NOMO-1 treated with dmso at 0.1 percent for 144 hours (cell line): ENCODE measurements around the gene SLC8A1.

Experiments
- DNase-seq: peaks from one replicate; lab custom pipeline; 2025; ENCODE audit not compliant: unreplicated experiment; lab: John Stamatoyannopoulos, UW

The SLC8A1 gene

GRCh38 chr2:40451918-40452605 lies at the start of gene SLC8A1:
SLC8A1 (minus strand) TSS chr2:40452090.
- DNase-seq: peak; percentile 24

GRCh38 chr2:40499437-40499836 lies 47.5 kb upstream of the SLC8A1 start:
- no peak for DNase-seq

GRCh38 chr2:40497251-40497859 lies 45.5 kb upstream of the SLC8A1 start:
- DNase-seq: no peak

- DNase-seq: no peak
Observed at GRCh38 chr2:40489678-40489960, 37.7 kb upstream of the SLC8A1 start.

GRCh38 chr2:40488927-40489677 lies 37.2 kb upstream of the SLC8A1 start:
- DNase-seq: no peak

- peak; percentile 22 for DNase-seq
Observed at GRCh38 chr2:40488101-40488601, 36.3 kb upstream of the SLC8A1 start.

- DNase-seq: peak; percentile 35
Observed at GRCh38 chr2:40487602-40488001, 35.7 kb upstream of the SLC8A1 start.

- no peak for DNase-seq
Observed at GRCh38 chr2:40485854-40486253, 34.0 kb upstream of the SLC8A1 start.

GRCh38 chr2:40485318-40485717 lies 33.4 kb upstream of the SLC8A1 start:
- DNase-seq: no peak

GRCh38 chr2:40483549-40484243 lies 31.8 kb upstream of the SLC8A1 start:
- no peak for DNase-seq

GRCh38 chr2:40480596-40480995 lies 28.7 kb upstream of the SLC8A1 start:
- DNase-seq: no peak

GRCh38 chr2:40480073-40480472 lies 28.2 kb upstream of the SLC8A1 start:
- peak; percentile 87 for DNase-seq

- no peak for DNase-seq
Observed at GRCh38 chr2:40477361-40477760, 25.5 kb upstream of the SLC8A1 start.

- no peak for DNase-seq
Observed at GRCh38 chr2:40476436-40476835, 24.5 kb upstream of the SLC8A1 start.

GRCh38 chr2:40474306-40474705 lies 22.4 kb upstream of the SLC8A1 start:
- DNase-seq: no peak

- DNase-seq: no peak
Observed at GRCh38 chr2:40471866-40472265, 20.0 kb upstream of the SLC8A1 start.

GRCh38 chr2:40470822-40471813 lies 19.2 kb upstream of the SLC8A1 start:
- DNase-seq: peak; percentile 57

- no peak for DNase-seq
Observed at GRCh38 chr2:40466935-40467572, 15.2 kb upstream of the SLC8A1 start.

- peak; percentile 34 for DNase-seq
Observed at GRCh38 chr2:40466332-40466906, 14.5 kb upstream of the SLC8A1 start.

- DNase-seq: no peak
Observed at GRCh38 chr2:40463112-40463511, 11.2 kb upstream of the SLC8A1 start.
